ENCODE measurements around the gene NDUFB2.

The NDUFB2 gene

DNA sequence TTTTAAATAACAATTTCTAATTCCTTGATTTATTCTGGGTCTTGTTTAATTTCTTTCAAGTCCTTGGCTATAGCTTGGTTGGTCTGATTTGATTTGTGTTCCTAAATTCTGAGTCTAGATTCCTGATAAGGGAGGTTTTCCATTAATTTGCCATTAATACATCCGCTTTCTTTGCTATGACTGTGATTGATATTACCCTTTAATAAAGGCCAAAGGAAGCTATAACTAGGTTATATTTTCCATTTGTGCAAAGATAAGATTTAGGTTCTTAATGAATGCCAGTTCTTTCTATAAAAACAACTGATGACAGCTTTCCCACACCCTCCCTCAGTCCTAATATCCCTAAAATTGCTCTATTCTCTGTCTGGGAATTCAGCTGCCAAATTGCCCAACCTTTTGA, 28.2 kb downstream of the NDUFB2 start:
- peaks cover 0 to 42% of the 10 kb centered on the region in 2 donors for H3K36me3 ChIP-seq (replicated peaks in 1 of 2; ENCODE audit: control insufficient read depth in 2 of 2, insufficient read depth in 2 of 2, low read length in 2 of 2)
- H3K4me3 ChIP-seq (ENCODE audit: low read length in 2 of 2): no peak overlapping the region
- H3K27me3 ChIP-seq (ENCODE audit: control insufficient read depth in 3 of 3, insufficient read depth in 3 of 3, low read depth in 1 of 3, low read length in 3 of 3): no peaks in the 10 kb centered on the region
- no peaks in the 10 kb centered on the region for H3K9me3 ChIP-seq (replicated peaks in 1 of 2; ENCODE audit: control insufficient read depth in 2 of 2, insufficient read depth in 1 of 2, low read depth in 1 of 2, low read length in 2 of 2)
- no peak overlapping the region for H3K14ac ChIP-seq (ENCODE audit: low read length)
- no peak overlapping the region for H3K9ac ChIP-seq (ENCODE audit: low read depth, low read length, poor library complexity)
- no peak overlapping the region for H2AK5ac ChIP-seq (ENCODE audit: low read depth, low read length)
- H3K18ac ChIP-seq (ENCODE audit: low read length): no peak overlapping the region
- no peak overlapping the region for H2BK15ac ChIP-seq (ENCODE audit: low read length)
- no peak overlapping the region for H3K4me2 ChIP-seq (ENCODE audit: insufficient read depth, low read length, poor library complexity, severe bottlenecking)
- H2BK120ac ChIP-seq (ENCODE audit: low read depth, low read length): no peak overlapping the region
- no CpG with 5 or more reads among the region's 1 CpG for WGBS, 2 donors (ENCODE audit: extremely low coverage in 2 of 2, insufficient read length in 2 of 2, insufficient replicate concordance in 1 of 2)
- H2BK5ac ChIP-seq (ENCODE audit: low read length): no peak overlapping the region
- H4K8ac ChIP-seq (ENCODE audit: low read depth, low read length): no peak overlapping the region
- no peak overlapping the region for H3K23ac ChIP-seq (ENCODE audit: low read depth, low read length, poor library complexity)
- DNase-seq (ENCODE audit: low spot score): no peak
- no peak overlapping the region for H2AFZ ChIP-seq (ENCODE audit: low read length)
- no peak overlapping the region for H2BK12ac ChIP-seq (ENCODE audit: low read length)
- H3K4me1 ChIP-seq (ENCODE audit: control insufficient read depth in 2 of 2, insufficient read depth in 1 of 2, low read depth in 1 of 2, low read length in 2 of 2): peaks cover 0 to 6% of the 10 kb centered on the region in 2 donors
- H4K91ac ChIP-seq (ENCODE audit: low read depth, low read length, poor library complexity): no peak overlapping the region
- no peak overlapping the region for H3K27ac ChIP-seq (replicated peaks; ENCODE audit: low read length)
- no peaks in the 10 kb centered on the region for H3K79me1 ChIP-seq (ENCODE audit: low read depth, low read length)
- no peak overlapping the region for H3K4ac ChIP-seq (ENCODE audit: low read length)

DNA sequence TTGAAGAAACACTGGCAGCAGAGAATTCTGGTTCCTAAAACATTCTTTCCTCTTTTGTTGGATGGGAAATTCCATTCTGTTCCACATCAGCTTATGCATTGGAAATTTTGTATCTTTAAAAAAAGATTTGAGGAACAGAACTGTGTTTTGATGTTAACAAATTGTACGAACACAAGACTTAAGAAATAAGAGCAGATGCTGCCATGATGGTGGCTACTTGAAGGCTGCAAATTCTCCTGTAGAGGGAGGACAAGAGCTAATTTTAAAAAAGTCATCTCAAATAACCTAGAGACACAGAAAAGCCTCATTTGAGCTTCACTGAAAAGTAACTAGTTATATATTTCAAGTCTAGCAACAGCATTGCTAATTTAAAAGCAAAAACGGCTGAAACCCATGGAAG, 29.8 kb downstream of the NDUFB2 start:
- H2AK5ac ChIP-seq (ENCODE audit: low read depth, low read length): no peak overlapping the region
- no peak for DNase-seq (ENCODE audit: low spot score)
- H3K23ac ChIP-seq (ENCODE audit: low read depth, low read length, poor library complexity): no peak overlapping the region
- H3K27ac ChIP-seq (replicated peaks; ENCODE audit: low read length): no peak overlapping the region
- WGBS, 2 donors (ENCODE audit: extremely low coverage in 2 of 2, insufficient read length in 2 of 2, insufficient replicate concordance in 1 of 2): no CpG with 5 or more reads among the region's 2 CpGs
- H3K18ac ChIP-seq (ENCODE audit: low read length): no peak overlapping the region
- H2BK120ac ChIP-seq (ENCODE audit: low read depth, low read length): no peak overlapping the region
- H3K4ac ChIP-seq (ENCODE audit: low read length): no peak overlapping the region
- H3K9me3 ChIP-seq (replicated peaks in 1 of 2; ENCODE audit: control insufficient read depth in 2 of 2, insufficient read depth in 1 of 2, low read depth in 1 of 2, low read length in 2 of 2): no peaks in the 10 kb centered on the region
- H3K14ac ChIP-seq (ENCODE audit: low read length): no peak overlapping the region
- no peak overlapping the region for H2BK5ac ChIP-seq (ENCODE audit: low read length)
- no peak overlapping the region for H3K4me3 ChIP-seq (ENCODE audit: low read length in 2 of 2)
- H3K79me1 ChIP-seq (ENCODE audit: low read depth, low read length): no peaks in the 10 kb centered on the region
- peaks cover 0 to 6% of the 10 kb centered on the region in 2 donors for H3K4me1 ChIP-seq (ENCODE audit: control insufficient read depth in 2 of 2, insufficient read depth in 1 of 2, low read depth in 1 of 2, low read length in 2 of 2)
- H3K9ac ChIP-seq (ENCODE audit: low read depth, low read length, poor library complexity): no peak overlapping the region
- H2BK12ac ChIP-seq (ENCODE audit: low read length): no peak overlapping the region
- H2BK15ac ChIP-seq (ENCODE audit: low read length): no peak overlapping the region
- H3K4me2 ChIP-seq (ENCODE audit: insufficient read depth, low read length, poor library complexity, severe bottlenecking): no peak overlapping the region
- no peak overlapping the region for H4K91ac ChIP-seq (ENCODE audit: low read depth, low read length, poor library complexity)
- H2AFZ ChIP-seq (ENCODE audit: low read length): no peak overlapping the region
- H4K8ac ChIP-seq (ENCODE audit: low read depth, low read length): no peak overlapping the region
- H3K27me3 ChIP-seq (ENCODE audit: control insufficient read depth in 3 of 3, insufficient read depth in 3 of 3, low read depth in 1 of 3, low read length in 3 of 3): no peaks in the 10 kb centered on the region
- H3K36me3 ChIP-seq (replicated peaks in 1 of 2; ENCODE audit: control insufficient read depth in 2 of 2, insufficient read depth in 2 of 2, low read length in 2 of 2): peaks cover 2 to 52% of the 10 kb centered on the region in 2 donors

DNA sequence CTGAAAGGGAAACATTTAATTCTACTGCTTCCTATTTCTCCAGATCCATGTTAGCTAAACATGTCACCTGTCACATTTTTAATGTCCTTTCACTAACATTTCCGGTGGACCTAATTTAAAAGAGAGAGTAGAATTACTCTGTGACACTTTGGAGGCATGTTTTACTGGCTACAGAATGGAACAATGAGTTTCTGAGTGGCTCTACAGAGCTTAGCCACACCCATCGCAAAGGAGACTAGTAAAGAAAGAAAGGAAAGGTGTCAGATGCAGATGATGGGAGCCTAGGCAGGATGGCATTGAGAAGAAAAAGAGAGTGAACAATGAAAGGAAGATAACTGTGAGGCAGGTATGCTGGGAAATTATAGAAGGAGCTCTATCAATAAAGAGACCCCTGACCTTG, 35.9 kb downstream of the NDUFB2 start:
- no CpG with 5 or more reads among the region's 2 CpGs for WGBS, 2 donors (ENCODE audit: extremely low coverage in 2 of 2, insufficient read length in 2 of 2, insufficient replicate concordance in 1 of 2)
- Histone ChIP-seq H3K27ac (replicated peaks; ENCODE audit: low read length) (no peak overlapping the region), H3K36me3 (replicated peaks in 1 of 2; ENCODE audit: control insufficient read depth in 2 of 2, insufficient read depth in 2 of 2, low read length in 2 of 2) (peaks cover 2 to 60% of the 10 kb centered on the region in 2 donors)

DNA sequence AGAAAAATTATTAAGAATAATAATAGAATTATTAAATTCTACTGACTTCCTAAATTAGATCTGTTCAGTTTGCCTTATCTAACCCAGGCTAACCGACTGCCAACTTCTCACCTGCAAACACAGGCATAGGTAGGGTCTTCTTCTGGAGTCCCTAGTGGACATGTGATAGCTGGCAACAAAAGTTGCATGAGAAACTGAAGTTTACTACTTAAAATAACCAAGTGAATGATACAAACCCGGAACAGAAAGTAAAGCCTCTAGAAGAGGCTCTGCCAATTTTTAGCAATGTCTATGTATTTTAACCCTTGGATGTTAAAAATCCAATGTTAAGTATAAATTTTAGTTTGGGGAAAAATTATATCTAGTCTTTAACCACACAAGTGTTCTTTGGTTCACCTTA, 37.6 kb downstream of the NDUFB2 start:
- no peak overlapping the region for H2BK120ac ChIP-seq (ENCODE audit: low read depth, low read length)
- no CpG with 5 or more reads among the region's 2 CpGs for WGBS, 2 donors (ENCODE audit: extremely low coverage in 2 of 2, insufficient read length in 2 of 2, insufficient replicate concordance in 1 of 2)

More for the DNA sequence above, 35.9 kb downstream of the NDUFB2 start:
- Histone ChIP-seq H3K4me2 (ENCODE audit: insufficient read depth, low read length, poor library complexity, severe bottlenecking) (no peak overlapping the region), H4K8ac (ENCODE audit: low read depth, low read length) (no peak overlapping the region), H2BK12ac (ENCODE audit: low read length) (no peak overlapping the region), H4K91ac (ENCODE audit: low read depth, low read length, poor library complexity) (no peak overlapping the region), H2BK15ac (ENCODE audit: low read length) (no peak overlapping the region), H2AFZ (ENCODE audit: low read length) (no peak overlapping the region), H3K14ac (ENCODE audit: low read length) (no peak overlapping the region), H3K23ac (ENCODE audit: low read depth, low read length, poor library complexity) (no peak overlapping the region), H3K9ac (ENCODE audit: low read depth, low read length, poor library complexity) (no peak overlapping the region), H3K27me3 (ENCODE audit: control insufficient read depth in 3 of 3, insufficient read depth in 3 of 3, low read depth in 1 of 3, low read length in 3 of 3) (no peaks in the 10 kb centered on the region), H3K4ac (ENCODE audit: low read length) (no peak overlapping the region), H3K79me1 (ENCODE audit: low read depth, low read length) (no peaks in the 10 kb centered on the region), H3K9me3 (replicated peaks in 1 of 2; ENCODE audit: control insufficient read depth in 2 of 2, insufficient read depth in 1 of 2, low read depth in 1 of 2, low read length in 2 of 2) (no peaks in the 10 kb centered on the region), H2BK120ac (ENCODE audit: low read depth, low read length) (no peak overlapping the region), H2AK5ac (ENCODE audit: low read depth, low read length) (no peak overlapping the region), H3K4me3 (ENCODE audit: low read length in 2 of 2) (no peak overlapping the region), H3K18ac (ENCODE audit: low read length) (no peak overlapping the region), H3K4me1 (ENCODE audit: control insufficient read depth in 2 of 2, insufficient read depth in 1 of 2, low read depth in 1 of 2, low read length in 2 of 2) (peaks cover 0 to 4% of the 10 kb centered on the region in 2 donors), H2BK5ac (ENCODE audit: low read length) (no peak overlapping the region)
- no peak for DNase-seq (ENCODE audit: low spot score)

More for the DNA sequence above, 37.6 kb downstream of the NDUFB2 start:
- no peak for DNase-seq (ENCODE audit: low spot score)
- H3K36me3 ChIP-seq (replicated peaks in 1 of 2; ENCODE audit: control insufficient read depth in 2 of 2, insufficient read depth in 2 of 2, low read length in 2 of 2): peaks cover 2 to 65% of the 10 kb centered on the region in 2 donors
- no peak overlapping the region for H3K27ac ChIP-seq (replicated peaks; ENCODE audit: low read length)
- no peaks in the 10 kb centered on the region for H3K4me1 ChIP-seq (ENCODE audit: control insufficient read depth in 2 of 2, insufficient read depth in 1 of 2, low read depth in 1 of 2, low read length in 2 of 2)
- no peak overlapping the region for H3K4ac ChIP-seq (ENCODE audit: low read length)
- no peaks in the 10 kb centered on the region for H3K9me3 ChIP-seq (replicated peaks in 1 of 2; ENCODE audit: control insufficient read depth in 2 of 2, insufficient read depth in 1 of 2, low read depth in 1 of 2, low read length in 2 of 2)
- no peaks in the 10 kb centered on the region for H3K79me1 ChIP-seq (ENCODE audit: low read depth, low read length)
- H3K4me2 ChIP-seq (ENCODE audit: insufficient read depth, low read length, poor library complexity, severe bottlenecking): no peak overlapping the region
- H3K18ac ChIP-seq (ENCODE audit: low read length): no peak overlapping the region
- no peak overlapping the region for H2BK5ac ChIP-seq (ENCODE audit: low read length)
- H4K91ac ChIP-seq (ENCODE audit: low read depth, low read length, poor library complexity): no peak overlapping the region
- no peak overlapping the region for H3K4me3 ChIP-seq (ENCODE audit: low read length in 2 of 2)
- H3K9ac ChIP-seq (ENCODE audit: low read depth, low read length, poor library complexity): no peak overlapping the region
- H4K8ac ChIP-seq (ENCODE audit: low read depth, low read length): no peak overlapping the region
- no peaks in the 10 kb centered on the region for H3K27me3 ChIP-seq (ENCODE audit: control insufficient read depth in 3 of 3, insufficient read depth in 3 of 3, low read depth in 1 of 3, low read length in 3 of 3)
- H2AK5ac ChIP-seq (ENCODE audit: low read depth, low read length): no peak overlapping the region
- H3K23ac ChIP-seq (ENCODE audit: low read depth, low read length, poor library complexity): no peak overlapping the region
- no peak overlapping the region for H2AFZ ChIP-seq (ENCODE audit: low read length)
- H3K14ac ChIP-seq (ENCODE audit: low read length): no peak overlapping the region
- H2BK12ac ChIP-seq (ENCODE audit: low read length): no peak overlapping the region
- no peak overlapping the region for H2BK15ac ChIP-seq (ENCODE audit: low read length)
